Urinary bladder (tissue), 4 donors: ENCODE data around the gene SCYL1. TPM values are rescaled to one million over a fixed set of nuclear protein-coding genes. Genes with fewer than 3 reads are reported as not detected.
A peak's percentile ranks its signal among the peaks of the same experiment; 100 is the strongest.

Experiments used
- DNase-seq: peaks from one replicate; pipeline ENCODE4 v3.0.0-alpha.2; 2015; ENCODE audit errors: extremely low spot score
- H3K27ac ChIP-seq: one replicate; pipeline ENCODE4 v1.5.1; 2013; ENCODE audit warnings: low read depth, mild to moderate bottlenecking, moderate library complexity
- H3K36me3 ChIP-seq: one replicate; pipeline ENCODE4 v1.6.1; 2013; ENCODE audit warnings: mild to moderate bottlenecking, moderate library complexity; ENCODE audit not compliant: insufficient read depth
- H3K4me1 ChIP-seq: one replicate; pipeline ENCODE4 v1.6.1; 2013; ENCODE audit warnings: mild to moderate bottlenecking, moderate library complexity; ENCODE audit not compliant: insufficient read depth
- H3K4me3 ChIP-seq: one replicate; pipeline ENCODE4 v1.5.1; 2013; ENCODE audit warnings: low read depth, low read length
- WGBS: extraction: QIAGEN DNeasy Blood & Tissue Kit; methylation state at CpG from one replicate; pipeline ENCODE4 v1.1.7; 2013; 5-methylcytosine and 5-hydroxymethylcytosine counted together
- polyA plus RNA-seq: library from polyadenylated mRNA; stranded (reverse); fragments of 200-250 nt; gene quantifications from one replicate; pipeline ENCODE4 v1.2.3, GENCODE V29; 2013
- total RNA-seq: library from RNA; depleted of rRNA; stranded (reverse); fragments of >200 nt; gene quantifications from one replicate; pipeline ENCODE4 v1.2.3, GENCODE V29; 2014
- donor health status: healthy with polysubstance abuse.
- donor health status: healthy.

SCYL1 gene
- total and polyA plus RNA-seq, 2 donors = 43.4 to 82.0 TPM

DNA sequence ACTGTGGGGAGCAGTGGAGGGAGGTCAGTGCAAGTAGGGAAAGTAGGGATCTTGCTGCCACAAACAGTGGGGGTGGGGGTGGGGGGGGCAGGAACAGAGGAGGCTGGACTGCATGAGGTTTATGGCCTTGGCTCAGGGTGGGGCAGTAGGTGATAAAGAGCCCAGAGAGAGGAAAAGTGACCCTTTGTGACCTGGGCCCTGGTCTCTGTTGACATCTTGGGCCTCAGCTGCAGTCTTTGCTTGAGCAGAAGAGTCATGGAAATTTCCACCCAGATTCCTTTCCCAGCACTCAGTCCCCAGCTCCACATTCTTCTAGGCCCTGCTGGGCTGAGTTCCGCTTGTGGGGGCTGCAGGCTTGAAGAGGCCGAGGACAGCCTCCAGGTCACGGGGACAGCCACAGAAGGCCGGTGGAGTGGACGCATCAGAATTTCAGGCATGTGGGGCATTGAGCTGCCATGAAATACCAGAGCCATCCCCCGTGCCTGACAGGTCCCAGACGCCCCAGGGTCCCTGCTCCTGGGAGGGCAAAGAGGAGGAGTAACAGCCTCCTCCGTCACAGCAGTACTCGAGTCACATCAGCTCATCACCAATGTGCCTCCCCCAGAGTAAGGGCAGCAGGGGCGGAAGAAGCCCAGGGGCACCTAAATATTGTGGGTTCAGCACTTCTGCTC, 35.7 kb upstream of the SCYL1 start:
- Histone ChIP-seq H3K27ac (peak overlapping the region; percentile 60), H3K4me1 (no peaks in the 10 kb centered on the region), H3K36me3 (no peaks in the 10 kb centered on the region), H3K4me3 (no peak overlapping the region)
- no peak for DNase-seq
- WGBS = 22% methylated on average over 10 of the region's 10 CpGs

DNA sequence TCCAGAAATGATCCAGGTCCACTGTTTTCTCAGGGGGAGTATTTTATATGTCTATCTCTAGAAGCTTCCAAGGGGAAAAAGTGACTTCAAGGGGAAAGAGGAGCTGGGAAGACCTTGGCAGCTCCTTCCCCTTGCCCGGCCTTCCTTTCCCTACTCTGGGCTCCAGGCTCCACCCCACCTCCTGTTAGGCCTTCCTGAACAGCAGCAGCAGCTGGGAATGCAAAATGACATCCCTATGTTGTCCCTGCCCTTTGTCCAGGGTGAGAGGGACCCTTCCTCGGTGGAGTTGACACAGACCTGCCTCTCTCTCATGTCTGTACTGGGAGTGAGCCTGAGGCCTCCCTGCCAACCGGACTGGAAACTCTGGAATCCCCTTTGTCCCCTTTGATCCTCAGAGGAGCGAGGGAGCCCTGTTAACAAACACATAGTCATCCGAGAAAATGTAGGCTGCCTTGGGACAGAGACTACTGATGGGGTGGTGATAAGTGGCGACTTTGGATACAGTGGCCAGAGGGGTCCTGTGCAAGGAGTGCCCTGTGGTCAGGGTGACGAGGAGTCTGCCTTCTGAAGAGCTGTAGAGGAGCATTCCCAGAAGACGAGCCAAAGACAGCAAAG, 35.1 kb upstream of the SCYL1 start:
- H3K4me3 ChIP-seq = no peak overlapping the region
- H3K36me3 ChIP-seq = no peaks in the 10 kb centered on the region
- peak overlapping the region; percentile 60 for H3K27ac ChIP-seq
- 22% methylated on average over 8 of the region's 8 CpGs for WGBS
- DNase-seq = no peak
- no peaks in the 10 kb centered on the region for H3K4me1 ChIP-seq

DNA sequence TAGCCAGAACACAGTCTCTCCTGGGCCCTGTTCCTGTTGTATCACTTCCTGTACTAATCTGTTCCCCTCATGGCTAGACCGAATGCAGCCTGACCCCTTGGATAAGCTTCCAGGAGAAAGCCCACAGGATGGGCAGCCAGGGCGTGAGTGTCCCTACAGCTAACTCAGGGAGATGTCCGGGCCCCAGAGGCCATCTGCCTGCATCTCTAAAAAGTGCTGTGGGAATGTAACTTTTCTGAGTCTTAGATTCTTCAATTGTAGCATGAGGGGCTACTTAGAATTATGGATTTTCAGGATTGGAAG, 33.8 kb upstream of the SCYL1 start:
- H3K36me3 ChIP-seq = no peaks in the 10 kb centered on the region
- 67% methylated on average over 3 of the region's 3 CpGs for WGBS
- DNase-seq = no peak
- peak overlapping the region; percentile 73 for H3K27ac ChIP-seq
- H3K4me3 ChIP-seq = no peak overlapping the region
- no peaks in the 10 kb centered on the region for H3K4me1 ChIP-seq

DNA sequence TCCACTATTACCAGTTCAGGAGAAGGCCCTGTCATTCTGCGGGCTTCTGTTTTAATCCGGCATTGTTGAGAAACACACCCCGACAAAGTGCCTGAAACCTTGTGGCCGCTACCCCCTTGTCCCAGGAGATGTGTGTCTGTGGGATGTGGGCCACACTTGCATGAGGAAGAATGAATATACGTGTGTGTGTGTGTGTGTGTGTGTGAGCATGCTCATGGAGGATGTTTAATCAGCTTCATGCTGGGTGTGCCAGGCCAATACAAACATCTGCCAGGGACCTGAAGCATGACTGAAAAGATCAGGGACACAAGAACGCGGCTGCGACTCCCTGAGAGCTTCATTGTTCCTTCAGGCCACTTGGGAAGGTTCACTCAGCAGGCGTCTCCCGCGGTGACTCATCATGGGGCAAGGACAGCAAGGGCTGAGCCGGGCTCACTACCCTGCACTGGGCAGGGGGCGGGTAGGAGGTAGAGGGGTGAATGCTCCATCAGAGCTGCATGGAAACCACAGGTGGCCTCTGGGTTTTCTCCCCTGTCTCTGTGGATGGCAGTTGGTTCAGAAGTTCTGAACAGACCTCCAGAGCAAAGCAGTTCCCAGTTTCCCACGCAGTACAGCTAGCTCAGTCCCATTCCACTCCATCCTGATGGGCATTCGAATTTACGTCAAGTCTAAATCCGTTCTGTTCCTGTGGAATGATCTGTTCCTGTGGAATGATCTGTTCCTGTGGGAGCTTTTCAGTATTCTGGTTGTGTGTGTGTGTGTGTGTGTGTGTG, 33.1 kb upstream of the SCYL1 start:
- H3K36me3 ChIP-seq = no peaks in the 10 kb centered on the region
- no peak for DNase-seq
- no peak overlapping the region for H3K4me3 ChIP-seq
- 28% methylated on average over 17 of the region's 17 CpGs for WGBS
- peaks cover under 1% of the 10 kb centered on the region for H3K4me1 ChIP-seq
- H3K27ac ChIP-seq = peak overlapping the region; percentile 91

DNA sequence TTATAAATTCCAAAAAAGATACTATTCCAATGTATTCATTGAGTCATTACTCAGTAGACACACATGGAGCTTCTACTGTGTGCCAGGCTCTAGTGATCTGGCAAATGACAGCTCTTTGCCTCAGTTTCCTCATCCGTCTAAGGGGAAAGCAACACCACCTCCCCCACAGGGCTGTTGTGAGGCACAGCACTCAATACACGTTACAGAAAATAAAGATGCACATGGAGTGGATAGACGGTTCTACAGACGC, 32.6 kb upstream of the SCYL1 start:
- Histone ChIP-seq H3K4me3 (no peak overlapping the region), H3K4me1 (peaks cover 1% of the 10 kb centered on the region)
- WGBS = 34% methylated on average over 4 of the region's 4 CpGs

DNA sequence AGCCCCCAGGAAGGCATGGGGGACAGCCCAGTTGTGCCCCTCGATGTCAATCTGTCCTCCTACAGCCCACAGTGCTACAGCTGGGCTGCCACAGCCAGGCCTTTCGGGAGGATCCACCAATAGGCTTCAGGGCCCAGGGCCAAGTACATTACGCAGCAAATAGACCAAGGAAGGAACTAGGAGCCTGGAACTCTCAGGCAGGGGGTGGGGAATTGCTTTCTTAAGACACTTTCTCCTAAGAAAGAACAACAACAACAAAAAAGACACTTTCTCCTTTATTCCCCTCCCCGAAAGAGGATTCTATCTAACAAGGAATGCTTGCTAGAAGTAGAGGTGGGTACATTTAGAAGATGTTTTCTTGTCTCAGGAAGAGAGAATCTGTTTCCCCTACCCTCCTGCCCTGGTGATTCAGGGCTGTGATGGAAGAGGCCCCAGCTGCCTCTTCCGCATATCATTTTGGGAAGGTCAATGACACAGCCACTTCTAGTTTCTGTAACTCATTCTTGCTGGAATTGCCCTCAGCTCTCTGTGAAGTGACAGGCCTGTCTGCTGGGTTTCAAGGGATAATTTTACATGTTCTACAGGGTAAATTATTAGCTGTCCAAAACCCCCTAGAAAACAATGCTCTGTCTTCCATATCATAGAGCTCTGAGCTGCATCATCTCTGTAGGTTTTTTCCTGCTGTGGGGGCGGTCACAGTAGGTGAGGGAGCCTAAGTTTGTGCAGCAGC, 32.1 kb upstream of the SCYL1 start:
- no peak for DNase-seq

More for the DNA sequence above, 32.6 kb upstream of the SCYL1 start:
- DNase-seq = no peak
- H3K27ac ChIP-seq = peak overlapping the region; percentile 91
- H3K36me3 ChIP-seq = no peaks in the 10 kb centered on the region

DNA sequence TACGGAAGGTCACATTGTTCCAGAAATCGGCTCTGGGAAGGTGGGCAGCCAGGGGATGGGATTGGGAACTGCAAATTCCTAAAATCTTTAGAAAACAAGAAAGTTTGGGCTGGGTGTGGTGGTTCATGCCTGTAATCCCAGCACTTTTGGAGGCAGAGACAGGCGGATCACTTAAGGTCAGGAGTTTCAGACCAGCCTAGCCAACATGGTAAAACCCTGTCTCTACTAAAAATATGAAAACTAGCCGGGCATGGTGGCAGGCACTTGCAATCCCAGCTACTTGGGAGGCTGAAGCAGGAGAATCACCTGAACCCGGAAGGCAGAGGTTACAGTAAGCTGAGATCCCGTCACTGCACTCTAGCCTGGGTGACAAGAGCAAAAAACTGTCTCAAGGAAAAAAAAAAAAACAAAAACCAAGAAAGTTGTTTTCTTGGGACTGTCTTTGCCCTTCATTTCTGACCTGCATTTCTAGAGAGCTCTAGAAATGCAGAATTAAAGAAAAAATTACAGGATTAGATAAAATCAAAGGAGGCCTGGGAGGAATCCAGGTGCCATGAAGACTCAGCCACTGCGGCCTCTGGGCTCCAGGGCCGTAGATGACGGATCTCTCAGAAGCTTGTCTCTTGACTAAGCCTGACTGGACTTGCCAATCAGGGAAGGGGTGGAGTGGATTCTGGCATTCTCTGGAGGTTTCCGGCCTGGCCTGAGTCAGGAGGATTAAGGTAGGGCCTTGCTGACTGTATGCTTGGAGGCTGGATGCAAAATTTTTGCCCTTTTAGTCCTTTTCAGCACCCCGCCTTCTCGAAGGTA, 31.3 kb upstream of the SCYL1 start:
- no peak for DNase-seq
- peak overlapping the region; percentile 91 for H3K27ac ChIP-seq
- no peak overlapping the region for H3K4me3 ChIP-seq
- peaks cover 1% of the 10 kb centered on the region for H3K4me1 ChIP-seq
- no peaks in the 10 kb centered on the region for H3K36me3 ChIP-seq
- 42% methylated on average over 12 of the region's 12 CpGs for WGBS

More for the DNA sequence above, 32.1 kb upstream of the SCYL1 start:
- peak overlapping the region; percentile 91 for H3K27ac ChIP-seq
- 20% methylated on average over 6 of the region's 6 CpGs for WGBS
- H3K36me3 ChIP-seq = no peaks in the 10 kb centered on the region
- H3K4me3 ChIP-seq = no peak overlapping the region
- peaks cover 1% of the 10 kb centered on the region for H3K4me1 ChIP-seq

DNA sequence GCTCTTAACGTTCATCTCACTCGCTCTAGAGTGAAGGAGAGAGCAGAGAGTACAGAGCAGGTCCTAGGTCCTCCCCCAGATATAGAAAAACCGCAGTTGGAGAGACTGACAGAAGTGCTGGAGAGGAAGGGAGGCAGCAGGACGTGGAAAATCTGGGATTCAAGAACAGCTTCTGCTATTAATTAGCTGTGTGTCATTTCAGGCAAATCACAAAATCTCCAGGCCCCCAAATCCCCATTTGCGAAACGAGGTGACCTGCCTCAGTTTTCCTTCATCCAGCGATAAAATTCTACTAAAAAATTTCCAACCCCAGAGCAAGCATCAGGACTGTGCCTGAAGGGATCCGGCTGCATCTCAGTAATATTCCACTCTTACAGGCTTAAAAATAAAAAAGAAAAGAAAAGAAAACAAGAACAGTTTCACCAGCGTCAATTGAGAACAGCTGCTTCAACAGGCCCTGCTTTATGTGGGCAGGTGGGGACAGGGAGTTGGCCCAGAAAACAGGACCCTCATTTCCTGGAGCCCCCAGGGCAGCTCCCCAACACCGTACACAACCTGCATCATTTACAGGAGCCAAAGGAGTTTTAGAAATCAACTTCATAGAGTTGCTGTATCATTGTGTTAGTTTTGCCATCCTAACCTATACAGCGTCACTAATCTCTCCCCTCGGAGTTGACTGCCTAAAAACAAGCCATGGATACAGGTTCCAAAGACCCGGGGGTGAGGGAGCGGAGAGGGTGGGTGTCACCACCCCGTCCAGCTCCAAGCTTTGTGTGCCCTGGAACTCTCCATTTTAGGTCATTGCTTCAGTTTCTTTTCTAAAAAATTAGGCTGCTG, 28.4 kb upstream of the SCYL1 start:
- Histone ChIP-seq H3K4me3 (peak overlapping the region; percentile 26), H3K4me1 (peaks cover 1% of the 10 kb centered on the region), H3K27ac (peak overlapping the region; percentile 93), H3K36me3 (no peaks in the 10 kb centered on the region)
- DNase-seq = no peak
- WGBS = 13% methylated on average over 15 of the region's 15 CpGs

DNA sequence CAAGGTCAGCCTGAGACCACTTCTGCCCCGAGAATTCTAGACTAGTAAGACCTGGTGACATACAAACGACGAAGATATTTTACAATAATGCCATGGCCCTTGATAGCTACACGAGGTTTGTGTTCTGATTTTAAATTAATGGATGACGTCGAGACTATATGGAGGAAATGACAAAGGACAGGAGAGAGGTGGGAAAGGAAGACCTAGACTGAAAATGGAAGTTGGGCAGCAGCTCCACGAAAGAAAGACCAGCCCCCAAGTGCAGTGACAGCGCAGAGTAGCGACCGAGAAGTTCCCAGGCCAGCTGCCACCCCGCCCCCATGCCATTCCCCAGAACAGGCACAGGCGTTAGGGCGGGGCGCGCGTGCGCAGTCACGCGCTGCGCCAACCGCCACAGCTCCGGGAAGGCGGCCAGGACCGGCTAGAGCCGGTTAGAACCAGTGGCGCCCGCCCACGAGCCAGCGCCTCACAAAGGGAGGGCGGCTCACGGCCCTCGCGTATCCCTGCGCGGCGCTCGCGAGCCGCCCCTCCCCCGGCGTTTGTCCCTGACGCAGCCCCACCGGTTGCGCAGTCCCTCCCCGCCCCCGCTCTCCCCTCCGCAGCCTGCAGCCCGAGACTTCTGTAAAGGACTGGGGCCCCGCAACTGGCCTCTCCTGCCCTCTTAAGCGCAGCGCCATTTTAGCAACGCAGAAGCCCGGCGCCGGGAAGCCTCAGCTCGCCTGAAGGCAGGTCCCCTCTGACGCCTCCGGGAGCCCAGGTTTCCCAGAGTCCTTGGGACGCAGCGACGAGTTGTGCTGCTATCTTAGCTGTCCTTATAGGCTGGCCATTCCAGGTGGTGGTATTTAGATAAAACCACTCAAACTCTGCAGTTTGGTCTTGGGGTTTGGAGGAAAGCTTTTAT, 27.5 kb upstream of the SCYL1 start:
- WGBS = under 1% methylated on average over 61 of the region's 61 CpGs
- peak overlapping the region; percentile 100 for H3K27ac ChIP-seq
- H3K36me3 ChIP-seq = no peaks in the 10 kb centered on the region
- H3K4me3 ChIP-seq = peak overlapping the region; percentile 48
- DNase-seq = peak; percentile 93
- H3K4me1 ChIP-seq = peaks cover 1% of the 10 kb centered on the region

DNA sequence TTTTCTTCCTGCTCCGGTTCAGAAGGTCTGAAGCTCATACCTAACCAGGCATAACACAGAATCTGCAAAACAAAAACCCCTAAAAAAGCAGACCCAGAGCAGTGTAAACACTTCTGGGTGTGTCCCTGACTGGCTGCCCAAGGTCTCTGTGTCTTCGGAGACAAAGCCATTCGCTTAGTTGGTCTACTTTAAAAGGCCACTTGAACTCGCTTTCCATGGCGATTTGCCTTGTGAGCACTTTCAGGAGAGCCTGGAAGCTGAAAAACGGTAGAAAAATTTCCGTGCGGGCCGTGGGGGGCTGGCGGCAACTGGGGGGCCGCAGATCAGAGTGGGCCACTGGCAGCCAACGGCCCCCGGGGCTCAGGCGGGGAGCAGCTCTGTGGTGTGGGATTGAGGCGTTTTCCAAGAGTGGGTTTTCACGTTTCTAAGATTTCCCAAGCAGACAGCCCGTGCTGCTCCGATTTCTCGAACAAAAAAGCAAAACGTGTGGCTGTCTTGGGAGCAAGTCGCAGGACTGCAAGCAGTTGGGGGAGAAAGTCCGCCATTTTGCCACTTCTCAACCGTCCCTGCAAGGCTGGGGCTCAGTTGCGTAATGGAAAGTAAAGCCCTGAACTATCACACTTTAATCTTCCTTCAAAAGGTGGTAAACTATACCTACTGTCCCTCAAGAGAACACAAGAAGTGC, 26.7 kb upstream of the SCYL1 start:
- DNase-seq = no peak
- 1% methylated on average over 24 of the region's 24 CpGs for WGBS
- Histone ChIP-seq H3K27ac (peak overlapping the region; percentile 100), H3K4me3 (peak overlapping the region; percentile 48), H3K4me1 (peaks cover 1% of the 10 kb centered on the region), H3K36me3 (no peaks in the 10 kb centered on the region)

DNA sequence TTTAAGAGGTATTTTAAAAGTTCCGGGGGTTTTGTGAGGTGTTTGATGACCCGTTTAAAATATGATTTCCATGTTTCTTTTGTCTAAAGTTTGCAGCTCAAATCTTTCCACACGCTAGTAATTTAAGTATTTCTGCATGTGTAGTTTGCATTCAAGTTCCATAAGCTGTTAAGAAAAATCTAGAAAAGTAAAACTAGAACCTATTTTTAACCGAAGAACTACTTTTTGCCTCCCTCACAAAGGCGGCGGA, 26.2 kb upstream of the SCYL1 start:
- WGBS = under 1% methylated on average over 6 of the region's 6 CpGs
- no peaks in the 10 kb centered on the region for H3K36me3 ChIP-seq
- H3K4me1 ChIP-seq = peaks cover 1% of the 10 kb centered on the region
- H3K4me3 ChIP-seq = peak overlapping the region; percentile 48
- peak overlapping the region; percentile 100 for H3K27ac ChIP-seq
- no peak for DNase-seq
